ENCODE data around the gene SERPINB4. TPM values are rescaled to one million over a fixed set of nuclear protein-coding genes. Genes with fewer than 3 reads are reported as not detected.
A peak's percentile ranks its signal among the peaks of the same experiment; 100 is the strongest.

The SERPINB4 gene
- total RNA-seq, 4 donors from 2014 or later, result 24.4 to 543 (median 216) TPM

DNA sequence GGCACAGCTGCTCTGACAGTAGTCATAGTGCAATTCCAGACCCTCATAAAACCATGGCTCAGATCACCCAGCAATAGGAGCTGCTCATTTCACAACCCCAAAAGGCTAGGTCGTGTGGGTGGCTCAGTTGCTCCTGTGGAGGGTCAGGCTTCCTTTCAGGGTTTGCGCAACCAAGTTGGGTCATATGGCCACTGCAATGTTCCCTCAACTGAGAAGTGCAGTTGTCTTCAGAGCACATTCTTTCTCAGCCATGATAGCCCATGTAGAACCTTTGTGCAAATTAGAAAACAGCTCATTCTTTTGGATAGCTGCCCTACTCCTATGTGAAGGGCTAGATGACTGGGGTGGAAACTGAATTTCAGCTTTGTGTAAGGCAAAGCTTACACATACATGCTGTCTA is 53.7 kb downstream of the SERPINB4 start:
- 50 to 70% methylated on average over 1 to 2 of the region's 2 CpGs for WGBS, 2 donors
- Histone ChIP-seq H3K27me3 (no peaks in the 10 kb centered on the region), H3K9me3 (no peaks in the 10 kb centered on the region), H3K36me3 (peaks cover 0 to 50% (median 0%) of the 10 kb centered on the region in 3 donors), H3K4me1 (peaks cover 0 to 32% (median 8%) of the 10 kb centered on the region in 3 donors), H3K27ac (peak overlapping the region in 3 of 4 donors; percentile 11 to 90 (median 89)), H3K4me3 (no peak overlapping the region)
- no peak for DNase-seq
- intact Hi-C loops (cut with DNase I), result no loop called here
- TF ChIP-seq, protein P1, sequence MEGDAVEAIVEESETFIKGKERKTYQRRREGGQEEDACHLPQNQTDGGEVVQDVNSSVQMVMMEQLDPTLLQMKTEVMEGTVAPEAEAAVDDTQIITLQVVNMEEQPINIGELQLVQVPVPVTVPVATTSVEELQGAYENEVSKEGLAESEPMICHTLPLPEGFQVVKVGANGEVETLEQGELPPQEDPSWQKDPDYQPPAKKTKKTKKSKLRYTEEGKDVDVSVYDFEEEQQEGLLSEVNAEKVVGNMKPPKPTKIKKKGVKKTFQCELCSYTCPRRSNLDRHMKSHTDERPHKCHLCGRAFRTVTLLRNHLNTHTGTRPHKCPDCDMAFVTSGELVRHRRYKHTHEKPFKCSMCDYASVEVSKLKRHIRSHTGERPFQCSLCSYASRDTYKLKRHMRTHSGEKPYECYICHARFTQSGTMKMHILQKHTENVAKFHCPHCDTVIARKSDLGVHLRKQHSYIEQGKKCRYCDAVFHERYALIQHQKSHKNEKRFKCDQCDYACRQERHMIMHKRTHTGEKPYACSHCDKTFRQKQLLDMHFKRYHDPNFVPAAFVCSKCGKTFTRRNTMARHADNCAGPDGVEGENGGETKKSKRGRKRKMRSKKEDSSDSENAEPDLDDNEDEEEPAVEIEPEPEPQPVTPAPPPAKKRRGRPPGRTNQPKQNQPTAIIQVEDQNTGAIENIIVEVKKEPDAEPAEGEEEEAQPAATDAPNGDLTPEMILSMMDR (IDR thresholded peaks at IDR 0.05), result no peak
- TF ChIP-seq POLR2A (IDR thresholded peaks at IDR 0.05), result no peak

DNA sequence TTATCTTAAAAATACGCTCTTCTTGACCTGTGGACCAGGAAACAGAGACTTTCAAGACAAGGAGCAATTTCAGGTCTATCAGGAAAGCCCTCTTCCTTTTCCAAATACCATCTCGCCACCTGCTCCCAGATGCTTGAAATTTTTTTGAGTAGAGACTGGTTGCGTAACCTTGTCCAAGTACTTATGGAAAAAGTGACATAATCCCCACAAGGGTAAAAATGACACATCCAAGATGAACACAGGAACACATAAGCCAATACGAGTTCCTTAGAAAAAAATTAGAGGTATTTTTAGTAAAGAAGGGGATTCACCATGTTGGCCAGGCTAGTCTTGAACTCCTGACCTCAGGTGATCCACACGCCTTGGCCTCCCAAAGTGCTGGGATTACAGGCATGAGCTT is 55.1 kb downstream of the SERPINB4 start:
- no peaks in the 10 kb centered on the region for H3K9me3 ChIP-seq
- intact Hi-C loops (cut with DNase I), result no loop called here
- 56 to 71% methylated on average over 5 of the region's 5 CpGs for WGBS, 2 donors
- TF ChIP-seq POLR2A (IDR thresholded peaks at IDR 0.05), result no peak
- TF ChIP-seq, protein P1 (IDR thresholded peaks at IDR 0.05), result no peak
- peak overlapping the region in 3 of 4 donors; percentile 80 to 90 (median 89) for H3K27ac ChIP-seq
- peaks cover 0 to 46% (median 12%) of the 10 kb centered on the region in 3 donors for H3K4me1 ChIP-seq
- H3K27me3 ChIP-seq, result no peaks in the 10 kb centered on the region
- DNase-seq, result no peak
- peaks cover 0 to 38% (median 0%) of the 10 kb centered on the region in 3 donors for H3K36me3 ChIP-seq
- peak overlapping the region; percentile 26 to 46 (median 36) for H3K4me3 ChIP-seq

Other genes starting within 250 kb of the SERPINB4 start
- 10 to 100 TPM; 68.5 to 92.1 (median 76.5) TPM for gene VPS4B, start 221.8 kb downstream of the SERPINB4 start, total RNA-seq
- gene SERPINB5, start 167.3 kb downstream of the SERPINB4 start, total RNA-seq, result 100 to 1,000 TPM; 204 to 363 (median 268) TPM
- 10 to 100 TPM in 1 of 4 donors, 1 to 10 TPM in 1, under 1 TPM in 1, not detected in 1; 0.76 to 13.2 (median 1.5) TPM for gene SERPINB12, start 101.9 kb downstream of the SERPINB4 start, total RNA-seq
- gene SERPINB13, start 56.9 kb downstream of the SERPINB4 start, total RNA-seq, result 100 to 1,000 TPM; 168 to 354 (median 201) TPM
- 1,000 to 10,000 TPM in 1 of 4 donors, 100 to 1,000 TPM in 3; 349 to 1,684 (median 789) TPM for gene SERPINB3, start 17.6 kb upstream of the SERPINB4 start, total RNA-seq
- 10 to 100 TPM in 3 of 4 donors, 1 to 10 TPM in 1; 2.1 to 85.9 (median 13.7) TPM for gene SERPINB11, start 58.7 kb upstream of the SERPINB4 start, total RNA-seq
- gene SERPINB7, start 131.2 kb upstream of the SERPINB4 start, total RNA-seq, result 1 to 10 TPM in 2 of 4 donors, under 1 TPM in 1, not detected in 1; 0.21 to 1.6 (median 1.1) TPM
- gene SERPINB2, start 243.4 kb upstream of the SERPINB4 start, total RNA-seq, result 100 to 1,000 TPM; 138 to 309 (median 189) TPM

Data from esophagus squamous epithelium (tissue), 5 donors.